ENCODE data around the gene CDH5.

DNA sequence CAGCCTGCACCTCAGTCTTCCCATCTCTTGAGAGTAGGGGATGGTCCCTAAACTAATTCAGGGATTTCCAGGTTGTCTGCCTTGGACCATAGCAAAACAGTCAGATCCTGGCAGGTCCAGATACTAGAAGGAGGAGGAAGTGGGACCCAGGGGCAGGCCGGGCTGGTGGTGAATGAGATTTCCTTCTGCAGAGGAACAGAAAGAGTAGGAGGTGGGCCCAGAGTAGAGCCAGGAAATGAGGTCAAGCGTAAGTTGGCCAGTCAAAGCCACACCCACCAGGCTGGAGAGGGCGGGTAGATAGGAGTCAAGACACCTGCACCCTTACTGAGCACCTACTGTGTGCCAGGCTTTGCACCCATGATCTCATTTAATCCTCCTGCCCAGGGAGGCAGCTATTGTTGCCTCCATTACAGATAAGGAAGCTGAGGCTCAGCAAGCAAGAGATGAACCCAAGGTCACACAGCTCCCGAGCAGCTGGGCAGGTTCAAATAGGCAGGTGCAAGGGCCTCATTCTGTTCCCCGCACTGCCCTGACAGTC is 2.6 kb downstream of the CDH5 start:
- TF ChIP-seq POLR2AphosphoS5 (IDR thresholded peaks at IDR 0.05; ENCODE audit: borderline replicate concordance, low read depth, low read length) (no peak), EZH2 (IDR thresholded peaks at IDR 0.05) (no peak), FOXP2 (optimal IDR thresholded peaks at IDR 0.05; ENCODE audit: control extremely low read depth, extremely low read length, insufficient read depth) (no peak)
